Measurements from ENCODE around the gene KCNJ14.

DNA sequence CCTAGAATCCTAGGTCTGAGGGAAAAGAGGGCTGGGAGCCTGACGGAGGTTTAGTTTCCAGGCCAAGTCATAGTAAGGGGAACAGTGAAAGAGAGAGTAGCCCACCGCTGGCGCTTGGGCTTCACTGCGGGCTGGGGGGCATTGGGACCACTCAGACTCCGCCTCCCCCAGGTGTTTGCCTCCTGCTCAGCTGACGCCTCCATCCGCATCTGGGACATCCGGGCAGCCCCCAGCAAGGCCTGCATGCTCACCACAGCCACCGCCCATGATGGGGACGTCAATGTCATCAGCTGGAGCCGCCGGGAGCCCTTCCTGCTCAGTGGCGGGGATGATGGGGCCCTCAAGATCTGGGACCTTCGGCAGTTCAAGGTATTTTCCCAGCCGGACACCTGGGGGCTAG is 4.5 kb upstream of the KCNJ14 start:
- no peak for TF ChIP-seq NFRKB (IDR thresholded peaks at IDR 0.05)
- no peak for TF ChIP-seq ELF4 (IDR thresholded peaks at IDR 0.05)
- TF ChIP-seq SP1 (IDR thresholded peaks at IDR 0.05): no peak
- no peak for TF ChIP-seq ARNT (IDR thresholded peaks at IDR 0.05)
- no peak for TF ChIP-seq SUZ12 (IDR thresholded peaks at IDR 0.05)
- no peak for TF ChIP-seq TARDBP (IDR thresholded peaks at IDR 0.05)
- TF ChIP-seq FOXM1 (IDR thresholded peaks at IDR 0.05; ENCODE audit: borderline replicate concordance): no peak

Data from HEK293T (cell line).